Stimulated activated CD4-positive, alpha-beta T cell treated with anti-CD3 and anti-CD28 coated beads, Interleukin-2, amount 100 ng/mL, for 4 hours (primary cell): ENCODE results near the gene ART4.

Source experiments
- DNase-seq: peaks from one replicate; pipeline ENCODE4 v3.0.0-alpha.2; 2020; ENCODE audit warnings: low read depth

Gene ART4

DNA sequence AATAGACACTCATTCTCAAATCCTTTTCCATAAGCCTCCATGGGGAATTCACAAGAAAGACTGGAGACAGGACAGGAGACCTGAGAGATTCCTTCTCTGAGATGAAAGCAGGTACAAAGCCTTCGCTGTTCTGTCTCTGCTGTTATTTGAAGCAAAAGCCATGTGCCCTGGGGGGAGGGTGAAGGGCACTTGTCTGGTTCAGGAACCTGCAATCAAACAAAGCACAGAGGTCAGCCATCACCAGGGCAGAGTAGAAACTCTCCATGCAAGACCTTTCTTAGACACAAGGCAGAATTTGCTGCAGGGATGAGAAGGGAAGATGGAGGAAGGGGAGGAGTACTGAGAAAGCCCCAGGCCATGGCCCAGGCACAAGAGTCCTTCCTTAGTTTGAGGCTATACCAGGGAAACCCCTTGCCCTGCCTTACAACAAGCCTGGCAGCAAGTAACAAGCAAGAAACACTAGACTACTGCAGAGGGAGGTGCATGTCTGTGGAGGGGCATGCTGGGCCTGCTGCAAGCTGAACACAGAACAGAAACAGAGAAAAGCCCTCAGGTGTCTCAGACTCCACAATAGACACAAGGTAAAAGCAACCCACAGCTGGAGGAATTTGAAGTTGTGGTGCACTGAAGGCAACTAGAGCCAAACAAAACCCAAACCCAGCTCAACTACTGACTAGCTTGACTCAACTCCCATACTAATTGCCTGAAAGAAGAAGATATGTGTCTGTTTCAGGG, 7.8 kb upstream of the ART4 start:
- DNase-seq = no peak

DNA sequence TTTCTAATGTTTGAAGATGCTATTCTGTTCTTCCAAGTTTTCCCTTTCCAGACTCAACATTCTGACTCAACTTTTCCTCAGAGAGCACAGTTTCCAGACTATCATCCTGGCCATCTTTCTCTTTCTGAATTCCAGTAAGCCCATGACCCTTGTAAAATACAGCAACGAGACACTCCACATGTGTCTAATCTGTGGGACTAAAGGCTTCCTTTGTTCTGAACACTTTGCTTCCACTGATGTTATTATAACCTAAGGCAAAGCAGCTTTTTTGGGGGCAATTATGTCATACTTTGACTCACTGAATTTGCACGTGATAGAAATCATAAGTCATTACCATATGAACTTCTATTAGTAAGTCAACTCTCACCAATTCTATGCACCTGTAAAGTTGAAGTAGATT, 6.3 kb upstream of the ART4 start:
- DNase-seq = no peak

DNA sequence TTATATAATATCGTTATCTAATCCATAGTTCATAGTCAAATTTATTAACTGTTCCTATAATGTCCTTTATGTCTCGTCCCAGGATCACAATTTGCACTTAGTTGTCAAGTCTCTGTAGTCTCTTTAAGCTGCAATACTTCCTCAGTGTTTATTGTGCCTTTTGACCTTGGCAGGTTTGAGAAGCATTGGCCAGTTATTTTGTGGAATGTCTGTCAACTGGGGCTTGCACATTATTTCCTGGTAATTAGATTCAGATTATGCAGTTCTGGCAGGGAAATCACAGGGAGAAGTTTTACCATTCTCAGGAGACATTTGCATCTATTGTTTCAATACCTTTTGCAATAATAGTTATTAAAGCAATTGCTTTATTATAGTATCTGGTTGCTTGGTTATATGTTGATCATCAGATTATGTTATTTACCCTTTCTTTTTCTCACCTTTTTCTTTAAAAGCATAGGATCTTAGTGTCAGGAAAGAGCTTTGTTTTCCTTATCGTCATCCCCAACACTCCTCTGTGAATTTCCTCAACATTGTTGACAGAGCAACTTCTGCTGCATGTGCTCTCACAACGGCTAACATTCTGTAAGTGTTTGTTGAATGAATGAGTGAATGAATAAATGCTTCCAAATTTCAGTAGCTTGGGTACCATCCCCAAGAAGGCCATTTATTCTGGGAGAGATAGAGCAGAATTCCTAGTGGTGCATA, 3.7 kb upstream of the ART4 start:
- DNase-seq = no peak

DNA sequence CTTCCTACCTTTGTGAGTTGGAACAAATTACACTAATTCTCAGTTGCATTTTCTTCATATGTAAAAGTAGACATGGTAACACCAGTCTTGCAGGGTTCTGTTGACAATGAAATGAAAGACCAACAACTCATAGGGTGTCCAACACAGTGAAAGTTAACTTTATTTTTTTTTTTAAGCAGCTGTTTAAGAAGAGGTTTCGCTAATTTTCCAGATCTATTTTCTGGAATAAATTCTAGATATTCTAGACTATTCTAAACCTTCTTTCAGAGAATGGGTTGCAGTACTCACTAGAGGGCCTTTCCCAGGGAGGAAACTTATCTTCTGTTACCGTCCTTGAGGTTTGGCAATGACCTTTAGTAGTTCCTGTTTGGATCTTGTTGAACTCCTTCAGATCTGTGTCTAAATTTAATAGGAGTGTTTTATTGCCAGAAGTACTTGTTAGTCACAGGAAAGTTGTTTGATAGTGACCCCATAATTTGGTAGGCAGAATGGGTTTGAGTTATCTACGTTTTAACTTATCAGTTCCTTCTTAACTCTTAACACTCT, 2.8 kb upstream of the ART4 start:
- no peak for DNase-seq

DNA sequence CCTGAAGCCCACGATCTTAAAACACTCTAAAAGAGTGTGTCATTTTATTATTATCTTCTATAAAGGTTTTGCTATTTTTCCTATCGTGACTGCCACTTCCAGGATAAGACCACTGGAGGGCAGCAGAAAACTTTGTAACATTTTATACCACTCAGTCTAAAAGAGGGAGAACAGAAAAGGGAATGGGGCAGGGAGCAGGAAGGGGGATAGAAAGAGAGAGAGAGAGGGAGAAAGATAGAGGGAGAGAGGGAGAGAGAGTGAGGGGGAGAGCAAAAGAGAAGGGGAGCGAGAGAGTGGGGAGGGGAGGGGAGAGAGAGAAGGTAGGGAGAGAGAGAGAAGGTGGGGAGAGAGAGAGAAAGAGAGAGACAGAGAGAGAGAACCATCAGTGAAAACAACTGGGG, 2.0 kb upstream of the ART4 start:
- DNase-seq = peak; percentile 22

DNA sequence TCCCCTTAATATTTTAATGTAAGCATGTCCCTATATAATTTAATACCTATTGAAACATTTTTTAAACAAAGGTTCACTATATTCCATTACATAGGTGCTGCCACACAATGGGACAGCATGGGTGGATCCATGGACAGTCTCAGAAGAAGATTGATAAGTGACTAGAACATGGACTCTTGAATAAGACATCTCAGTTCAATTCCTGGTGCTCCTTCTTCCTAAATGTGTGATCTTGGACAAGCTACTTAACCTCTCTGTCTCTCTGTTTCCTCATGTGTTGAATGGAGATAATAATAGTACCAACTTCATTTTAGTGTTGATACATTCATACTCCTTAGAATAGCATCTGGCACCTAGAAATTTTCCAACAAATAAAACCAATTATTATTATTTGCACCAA, 1.1 kb upstream of the ART4 start:
- DNase-seq = no peak

DNA sequence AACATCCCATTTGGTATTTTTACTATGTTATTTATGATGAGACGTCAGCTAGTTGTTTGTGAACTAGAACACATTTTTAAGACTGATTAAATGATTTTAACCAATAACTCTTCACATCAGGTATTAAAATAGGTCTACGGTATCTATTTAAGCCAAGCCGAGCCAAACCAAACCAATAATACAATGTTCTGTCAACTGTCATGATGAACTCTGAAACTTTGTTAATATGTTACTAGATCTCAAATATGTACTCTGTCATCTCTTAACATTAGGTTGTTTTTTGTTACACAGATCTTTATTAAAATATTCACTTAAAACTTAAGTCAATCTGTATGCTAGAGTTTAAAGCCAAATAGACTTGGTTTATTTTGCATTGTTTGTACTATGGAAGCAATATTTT, 1.0 kb downstream of the ART4 start:
- DNase-seq = no peak

DNA sequence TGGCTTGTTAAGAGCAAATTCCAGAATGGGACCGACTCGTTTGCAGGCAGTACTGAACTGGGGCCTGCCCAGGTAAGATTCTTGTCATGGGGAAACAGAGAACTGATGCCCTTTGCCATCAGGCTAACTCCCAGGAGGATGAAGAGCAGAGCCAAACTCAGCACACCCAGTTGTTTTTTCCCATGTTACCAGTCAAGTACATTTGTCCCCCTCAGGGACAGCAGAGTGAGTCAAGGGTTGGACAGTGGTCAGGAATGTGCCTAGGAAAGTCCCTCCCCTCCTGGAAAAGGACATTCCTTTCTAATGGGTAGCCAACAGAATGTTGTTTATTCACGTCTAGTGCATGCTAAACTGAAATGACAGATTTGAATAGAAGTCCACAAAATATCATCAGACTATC, 1.6 kb downstream of the ART4 start:
- no peak for DNase-seq

DNA sequence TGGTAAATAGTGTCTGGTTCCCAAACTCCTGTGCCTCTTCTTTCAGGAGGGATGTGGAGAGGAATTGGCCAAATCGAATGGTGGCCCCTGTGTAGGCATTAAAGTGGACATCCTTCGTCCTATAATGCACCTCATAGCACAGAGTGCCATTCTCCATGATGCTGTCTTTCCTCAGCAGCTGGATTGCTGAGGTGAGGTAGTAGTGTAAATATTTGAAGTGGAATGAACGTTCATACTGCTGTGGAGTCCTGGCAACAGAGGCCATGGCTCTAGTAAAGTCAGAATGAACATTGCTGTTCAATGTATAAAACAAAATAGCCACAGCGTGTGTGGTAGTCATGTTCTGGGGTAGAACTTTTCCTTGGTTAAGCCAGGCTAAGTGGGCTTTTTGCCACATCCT, 2.7 kb downstream of the ART4 start:
- DNase-seq = no peak

DNA sequence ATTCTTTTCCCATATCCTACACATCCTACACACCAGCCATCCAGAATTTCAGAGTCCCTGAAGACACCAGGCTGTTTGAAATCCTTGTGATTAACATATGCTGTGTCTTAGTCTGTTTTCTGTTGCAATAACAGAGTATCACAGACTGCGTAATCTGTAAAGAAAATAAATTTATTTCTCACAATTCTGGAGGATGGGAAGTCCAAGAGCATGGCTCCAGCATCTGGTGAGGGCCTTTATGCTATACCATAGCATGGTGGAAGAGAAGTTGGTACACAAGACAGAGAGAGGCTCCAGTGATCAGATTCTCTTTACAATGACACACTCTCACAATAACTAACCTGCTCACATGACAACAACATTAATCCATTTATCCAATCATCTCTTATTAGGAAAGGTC, 4.1 kb downstream of the ART4 start:
- no peak for DNase-seq

DNA sequence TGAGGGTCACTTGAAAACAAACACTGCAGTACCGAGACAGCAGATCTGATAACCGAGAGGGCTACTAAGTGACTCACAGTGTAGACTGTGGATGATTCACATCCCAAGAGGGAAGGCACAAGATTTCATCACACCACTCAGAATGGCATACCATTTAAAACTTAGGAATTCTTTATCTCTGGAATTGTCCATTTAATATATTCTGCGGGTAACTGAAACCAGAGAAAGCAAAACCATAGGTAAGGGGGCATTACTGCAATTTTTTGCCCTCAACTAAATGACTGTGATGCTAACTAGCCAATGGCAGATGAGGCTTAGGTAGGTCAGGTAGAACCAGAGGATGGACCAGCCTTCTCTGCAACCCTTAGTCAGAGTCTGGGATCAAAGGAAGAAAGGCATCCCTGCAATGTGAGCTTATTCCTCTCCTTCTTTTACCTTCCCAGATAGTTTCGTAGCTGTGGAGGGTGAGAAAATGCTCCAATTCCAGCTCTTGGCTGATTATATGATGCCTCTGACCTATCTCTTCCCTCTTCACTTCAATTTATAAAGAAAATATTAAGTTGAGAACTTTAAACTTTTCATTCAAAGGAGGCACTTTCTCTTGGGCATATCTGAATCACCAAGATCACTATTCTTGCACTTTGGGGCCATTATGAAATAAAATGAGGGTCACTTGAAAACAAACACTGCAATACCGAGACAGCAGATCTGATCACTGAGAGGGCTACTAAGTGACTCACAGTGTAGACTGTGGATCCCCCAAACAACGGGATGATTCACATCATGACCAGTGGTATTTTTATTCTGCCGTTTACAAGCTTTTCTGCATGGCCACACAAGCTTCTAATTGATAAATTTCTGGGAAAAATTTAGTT, 6.8 kb downstream of the ART4 start:
- no peak for DNase-seq

DNA sequence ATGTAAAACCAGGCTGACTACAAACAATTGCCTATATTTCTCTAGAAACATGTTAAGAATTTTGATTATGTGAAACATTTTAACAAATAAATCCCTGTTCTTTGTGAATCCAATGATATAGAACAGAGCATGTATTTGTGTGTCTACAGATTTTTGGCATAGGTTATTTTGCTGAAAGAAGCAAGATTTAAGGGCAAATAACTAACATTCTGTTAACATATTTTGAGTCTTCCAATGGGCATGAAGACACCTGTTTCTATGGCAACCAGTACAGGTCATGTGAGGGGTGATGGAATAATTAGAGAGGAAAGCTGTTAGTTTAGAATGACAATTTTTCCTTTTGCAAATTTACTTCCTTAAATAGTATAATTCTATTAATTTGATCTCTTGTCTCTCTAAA, 8.8 kb downstream of the ART4 start:
- no peak for DNase-seq

DNA sequence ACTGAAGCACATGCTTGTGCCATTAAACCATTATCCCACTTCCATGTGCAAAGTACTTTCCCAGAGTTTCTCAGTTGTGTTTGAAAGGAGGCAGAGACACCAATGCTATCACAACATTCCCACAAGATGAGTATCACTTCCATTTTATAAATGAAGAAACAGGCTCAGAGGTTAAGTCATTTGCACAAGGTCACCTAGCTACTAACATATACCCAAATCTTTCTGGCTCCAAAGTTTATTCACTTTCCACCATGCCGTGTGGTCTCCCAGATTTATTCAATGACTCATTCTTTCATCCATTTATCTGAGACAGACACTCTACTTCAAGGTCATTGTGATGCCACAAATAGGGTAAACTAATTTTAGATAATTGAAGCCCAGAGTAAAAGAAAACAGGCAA, 9.4 kb downstream of the ART4 start:
- no peak for DNase-seq

DNA sequence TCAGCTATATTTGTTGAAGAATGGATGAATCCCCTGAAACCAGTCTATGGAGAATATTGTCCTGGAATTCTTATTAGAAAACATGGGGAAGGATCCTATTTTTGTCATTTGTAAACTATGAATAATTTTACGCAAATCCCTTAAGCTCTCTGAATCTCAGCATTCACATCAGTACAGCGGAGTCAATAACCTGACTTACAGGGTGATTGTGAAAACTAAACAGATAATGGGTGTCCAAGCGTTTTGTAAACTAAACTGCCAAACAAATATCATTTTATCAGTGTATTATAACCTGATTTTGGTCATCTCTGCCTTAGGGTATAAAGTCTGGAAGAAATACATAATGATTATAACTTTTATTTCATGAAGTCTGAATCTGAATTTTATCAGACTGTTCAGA, 10.0 kb downstream of the ART4 start:
- no peak for DNase-seq

DNA sequence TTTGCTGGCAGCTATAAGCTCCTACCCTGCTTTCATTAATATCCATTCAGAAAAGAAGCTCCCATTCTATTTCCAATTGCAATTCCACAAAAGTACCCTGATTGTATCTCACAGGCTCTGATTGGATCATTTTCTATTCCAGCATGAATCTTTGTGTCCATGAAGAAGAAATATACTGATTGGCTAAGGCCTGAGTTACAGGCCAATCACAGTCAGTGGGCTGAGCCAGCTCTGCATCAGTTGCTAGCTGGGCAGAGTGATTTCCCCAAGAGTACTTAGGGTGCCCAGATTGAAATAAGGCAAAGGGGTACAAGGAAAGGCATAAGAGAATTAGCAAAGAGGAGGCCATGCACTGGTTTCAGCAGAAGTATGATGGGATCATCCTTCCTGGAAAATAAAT, 14.4 kb downstream of the ART4 start:
- DNase-seq = no peak

DNA sequence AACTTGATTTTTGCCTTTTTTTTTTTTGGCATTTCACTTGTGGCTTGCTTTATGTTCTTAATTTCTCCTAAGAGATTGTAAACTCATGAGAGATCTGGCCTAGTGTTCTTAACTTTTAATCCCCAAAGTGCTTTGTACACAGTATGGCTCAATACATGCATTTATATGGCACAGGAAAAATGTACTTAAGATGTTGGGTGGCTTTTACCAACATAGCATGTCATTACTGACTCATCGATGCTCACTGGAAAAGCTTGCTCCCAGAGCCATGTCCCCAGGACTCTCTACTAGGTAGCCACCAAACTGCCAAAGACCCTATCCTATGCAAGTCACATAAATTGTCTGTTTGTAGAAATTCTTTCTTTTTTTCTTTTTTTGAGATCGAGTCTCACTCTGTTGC, 16.3 kb downstream of the ART4 start:
- no peak for DNase-seq

DNA sequence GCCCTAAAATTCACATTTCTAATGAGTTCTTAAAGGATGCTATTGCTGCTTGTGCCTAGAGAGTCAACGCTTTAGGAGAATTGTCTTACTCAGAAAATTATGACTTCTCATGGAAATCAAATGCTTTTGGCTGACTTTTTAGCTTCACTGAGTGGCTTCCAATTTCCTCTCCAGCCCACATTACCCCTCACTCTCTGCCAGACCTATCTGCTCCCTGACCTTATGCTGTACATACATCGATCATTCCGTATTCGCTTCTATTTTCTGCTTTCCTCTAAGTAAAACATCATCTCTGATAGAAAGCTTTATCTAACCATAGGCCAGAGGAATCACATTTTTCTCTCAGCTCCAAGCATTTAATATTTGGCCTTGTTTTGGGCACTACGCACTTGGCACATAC, 16.8 kb downstream of the ART4 start:
- DNase-seq = no peak

DNA sequence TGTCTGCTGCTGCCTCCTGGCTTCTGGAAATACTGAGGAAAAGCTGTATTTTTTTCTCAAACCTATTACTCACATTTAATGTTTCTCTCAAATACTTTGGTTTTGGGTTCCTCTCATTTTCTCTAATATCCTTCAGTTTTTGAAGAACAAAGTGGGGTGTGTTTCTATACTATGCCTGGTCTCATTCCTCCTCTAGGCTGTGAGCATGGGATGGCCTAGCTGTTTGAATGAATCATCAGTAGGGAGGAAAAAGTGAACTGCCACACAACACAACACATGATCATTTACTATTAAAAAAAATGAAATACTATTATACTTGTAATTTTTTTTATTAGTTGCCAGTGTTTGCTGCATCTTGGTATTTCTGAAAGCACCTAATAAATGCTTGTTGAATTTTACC, 18.1 kb downstream of the ART4 start:
- no peak for DNase-seq

DNA sequence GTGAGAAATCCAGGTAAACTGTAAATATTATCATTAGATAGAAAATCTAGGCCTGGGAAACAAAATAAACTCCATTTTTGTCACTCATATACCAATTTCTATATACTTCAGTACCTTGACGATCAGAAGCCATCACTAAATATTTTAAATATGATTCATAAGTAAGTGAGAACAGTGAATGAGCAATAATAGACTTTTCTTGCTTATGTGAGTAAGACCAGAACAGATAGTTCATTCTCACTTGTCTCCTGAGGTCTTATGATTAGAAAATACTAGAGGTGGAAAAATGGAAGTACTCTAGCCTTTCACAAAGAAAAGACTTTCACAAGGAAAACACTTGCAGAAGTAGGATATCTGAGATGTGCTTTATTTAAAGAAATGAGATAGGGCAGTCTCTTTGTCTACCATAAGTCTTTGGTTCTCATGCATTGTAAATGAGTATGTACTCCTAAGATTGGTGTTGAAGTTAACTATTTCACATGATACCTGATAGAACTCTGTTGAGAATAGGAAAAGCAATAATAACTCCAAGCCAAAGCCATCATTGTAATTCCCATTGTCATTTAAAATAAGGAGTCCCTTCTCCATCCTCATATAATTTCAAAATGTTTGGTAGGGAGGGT, 19.2 kb downstream of the ART4 start:
- DNase-seq = no peak

DNA sequence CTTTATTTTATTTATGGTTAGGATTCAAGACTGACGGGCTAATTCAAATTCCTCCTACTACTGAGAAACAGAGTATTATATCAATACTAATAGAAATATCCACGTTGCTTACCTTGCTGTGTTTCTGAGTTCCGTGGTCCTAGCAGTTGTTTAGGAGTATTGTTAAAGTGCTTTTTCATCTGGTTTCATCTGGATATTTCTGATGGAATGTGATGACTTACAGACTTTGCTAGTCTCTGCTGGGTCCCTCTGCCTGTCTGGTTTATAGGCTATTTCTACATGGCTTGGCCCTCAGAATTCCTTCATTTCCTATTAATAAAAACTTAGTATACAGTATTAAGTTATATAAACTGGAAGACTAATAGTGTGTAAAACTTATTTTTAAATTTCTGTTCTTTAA, 29.3 kb downstream of the ART4 start, which contains the start of gene SMCO3:
Gene SMCO3, minus strand, starts transcription at position 169 of the 400 bp plus-strand sequence. CDS start 7,502 bp downstream, outside the sequence.
- no peak for DNase-seq

DNA sequence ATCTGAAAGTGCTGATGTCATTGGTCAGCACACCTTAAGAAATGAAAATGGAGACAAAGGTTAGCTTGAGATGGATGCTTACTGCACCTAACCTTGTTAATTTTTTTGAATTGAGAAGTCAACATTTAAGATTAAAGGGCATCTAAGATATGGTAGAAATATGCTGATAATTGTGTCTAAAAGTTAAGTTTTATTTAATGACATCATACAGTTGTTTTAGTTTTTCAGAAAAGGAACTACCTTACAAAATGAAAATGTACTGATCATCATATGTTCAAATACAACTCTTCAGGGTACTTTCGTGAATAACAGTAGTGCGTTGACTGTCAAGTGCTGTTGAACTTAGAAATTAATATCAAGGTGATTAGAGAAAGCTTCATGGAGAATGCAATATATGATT, 31.8 kb downstream of the ART4 start:
- DNase-seq = no peak

DNA sequence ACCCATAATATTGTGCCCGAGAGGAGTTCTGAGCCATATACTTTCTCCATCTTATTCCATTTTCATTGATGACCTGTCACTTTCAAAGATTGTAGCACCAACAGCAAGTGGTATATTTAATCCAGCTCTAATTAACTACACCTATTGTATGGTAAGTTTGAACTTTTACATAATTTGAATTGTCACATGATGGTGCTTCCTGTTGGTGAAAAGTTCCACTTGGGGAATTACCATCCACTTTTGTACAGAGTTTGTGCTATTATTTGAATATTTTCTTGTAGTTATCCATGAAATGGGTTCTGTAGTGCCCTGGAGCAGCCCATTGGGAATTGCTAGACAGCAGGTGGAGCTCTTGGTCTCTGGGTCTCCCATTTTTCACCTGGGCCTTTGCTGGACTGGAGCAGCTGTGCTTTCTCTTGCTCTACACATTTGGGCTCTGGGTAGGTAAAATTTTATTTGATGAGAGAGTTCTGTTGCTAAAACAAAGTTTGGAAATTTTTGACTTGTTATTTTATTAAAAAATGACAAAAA, 32.3 kb downstream of the ART4 start:
- DNase-seq = no peak
